ENCODE results near the gene SNTB2. TPM values are rescaled to one million over a fixed set of nuclear protein-coding genes. Genes with fewer than 3 reads are reported as not detected.

The SNTB2 gene
- total RNA-seq, 1 donor from 2014 or later = 44.6 TPM

DNA sequence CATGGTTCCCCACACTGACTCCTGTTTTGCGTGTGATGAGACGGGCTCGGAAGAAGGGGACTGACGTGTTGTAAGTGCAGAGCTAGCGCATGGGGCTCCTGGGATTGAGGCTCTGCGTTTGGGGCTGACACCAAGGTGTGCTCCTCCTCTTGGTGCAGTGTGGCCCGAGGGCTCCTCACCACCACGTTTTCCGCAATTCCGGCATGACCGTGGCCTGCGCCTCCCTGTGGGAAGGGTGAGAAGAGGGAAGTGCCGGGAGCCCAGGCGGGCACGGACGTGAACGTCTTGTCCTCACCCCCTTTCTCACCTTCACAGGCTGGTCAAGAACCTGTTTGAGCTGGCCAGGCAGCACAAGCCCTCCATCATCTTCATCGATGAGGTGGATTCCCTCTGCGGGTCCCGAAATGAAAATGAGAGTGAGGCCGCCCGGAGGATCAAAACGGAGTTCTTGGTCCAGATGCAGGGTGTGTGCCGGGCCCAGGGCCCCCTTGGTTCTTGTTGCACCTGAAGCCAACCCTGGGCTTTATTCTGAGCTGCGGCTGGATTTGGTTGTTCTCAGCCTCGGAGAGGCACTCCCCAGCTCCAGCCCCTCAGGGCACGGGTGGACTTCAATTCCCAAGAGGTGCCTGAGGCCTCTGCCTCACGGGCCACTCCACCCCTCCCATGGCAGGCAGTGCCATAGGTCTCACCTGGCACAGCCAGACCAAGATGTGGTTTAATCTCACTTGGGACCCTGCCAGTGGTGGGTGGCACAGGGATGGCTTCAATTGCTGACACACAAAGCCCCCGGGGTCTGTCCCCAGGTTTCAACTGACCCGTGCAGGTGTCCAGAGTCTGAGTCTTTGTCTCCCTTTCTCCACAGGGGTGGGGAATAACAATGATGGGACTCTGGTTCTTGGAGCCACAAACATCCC lies 133.1 kb downstream of the SNTB2 start:
- Histone ChIP-seq H3K4me1 (peaks cover 5% of the 10 kb centered on the region), H3K36me3 (peaks cover 100% of the 10 kb centered on the region), H3K27me3 (no peaks in the 10 kb centered on the region), H3K27ac (no peak overlapping the region), H3K9me3 (no peaks in the 10 kb centered on the region), H3K4me3 (no peak overlapping the region)
- TF ChIP-seq, protein P1, sequence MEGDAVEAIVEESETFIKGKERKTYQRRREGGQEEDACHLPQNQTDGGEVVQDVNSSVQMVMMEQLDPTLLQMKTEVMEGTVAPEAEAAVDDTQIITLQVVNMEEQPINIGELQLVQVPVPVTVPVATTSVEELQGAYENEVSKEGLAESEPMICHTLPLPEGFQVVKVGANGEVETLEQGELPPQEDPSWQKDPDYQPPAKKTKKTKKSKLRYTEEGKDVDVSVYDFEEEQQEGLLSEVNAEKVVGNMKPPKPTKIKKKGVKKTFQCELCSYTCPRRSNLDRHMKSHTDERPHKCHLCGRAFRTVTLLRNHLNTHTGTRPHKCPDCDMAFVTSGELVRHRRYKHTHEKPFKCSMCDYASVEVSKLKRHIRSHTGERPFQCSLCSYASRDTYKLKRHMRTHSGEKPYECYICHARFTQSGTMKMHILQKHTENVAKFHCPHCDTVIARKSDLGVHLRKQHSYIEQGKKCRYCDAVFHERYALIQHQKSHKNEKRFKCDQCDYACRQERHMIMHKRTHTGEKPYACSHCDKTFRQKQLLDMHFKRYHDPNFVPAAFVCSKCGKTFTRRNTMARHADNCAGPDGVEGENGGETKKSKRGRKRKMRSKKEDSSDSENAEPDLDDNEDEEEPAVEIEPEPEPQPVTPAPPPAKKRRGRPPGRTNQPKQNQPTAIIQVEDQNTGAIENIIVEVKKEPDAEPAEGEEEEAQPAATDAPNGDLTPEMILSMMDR (IDR thresholded peaks at IDR 0.05) = no peak
- peak; percentile 53 for DNase-seq
- intact Hi-C loops (cut with DNase I) = no loop called here
- no peak for ATAC-seq

DNA sequence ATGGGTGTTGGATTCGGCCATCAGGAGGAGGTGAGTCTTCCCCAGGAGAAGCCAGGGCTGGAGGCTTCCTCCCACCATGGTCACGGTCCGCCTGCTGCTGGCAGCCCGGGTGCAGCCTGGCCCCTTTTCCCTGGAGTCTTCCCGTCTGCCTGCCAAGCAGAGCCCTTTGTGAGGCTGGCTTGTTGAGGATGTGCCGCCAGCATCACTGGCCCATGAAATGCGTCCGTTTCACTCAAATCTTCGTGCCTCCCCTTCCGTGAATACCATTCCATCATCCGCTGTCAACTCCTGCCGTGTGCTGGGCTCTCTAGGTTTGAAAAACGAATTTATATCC lies 133.7 kb downstream of the SNTB2 start:
- intact Hi-C loops (cut with DNase I) = no loop called here
- H3K4me1 ChIP-seq = peaks cover 5% of the 10 kb centered on the region
- H3K27ac ChIP-seq = no peak overlapping the region
- ATAC-seq = no peak
- no peak overlapping the region for H3K4me3 ChIP-seq
- TF ChIP-seq, protein P1 (IDR thresholded peaks at IDR 0.05) = no peak
- H3K9me3 ChIP-seq = no peaks in the 10 kb centered on the region
- H3K27me3 ChIP-seq = no peaks in the 10 kb centered on the region
- H3K36me3 ChIP-seq = peaks cover 97% of the 10 kb centered on the region
- no peak for DNase-seq

DNA sequence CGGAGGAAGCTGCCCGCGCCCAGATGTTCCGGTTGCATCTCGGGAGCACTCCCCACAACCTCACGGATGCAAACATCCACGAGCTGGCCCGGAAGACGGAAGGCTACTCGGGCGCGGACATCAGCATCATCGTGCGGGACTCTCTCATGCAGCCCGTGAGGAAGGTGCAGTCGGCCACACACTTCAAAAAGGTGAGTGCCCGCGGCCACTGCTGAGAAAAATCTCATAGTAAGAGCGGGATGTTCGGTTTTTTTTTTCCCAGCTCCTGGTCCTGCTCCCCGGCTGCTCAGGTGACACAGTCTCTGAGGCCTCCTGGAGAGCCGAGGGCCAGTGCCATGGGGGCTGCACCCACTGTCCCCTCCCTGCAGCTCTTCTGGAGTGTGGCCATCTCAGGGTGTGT lies 134.1 kb downstream of the SNTB2 start:
- no peaks in the 10 kb centered on the region for H3K9me3 ChIP-seq
- H3K27me3 ChIP-seq = no peaks in the 10 kb centered on the region
- no peak overlapping the region for H3K4me3 ChIP-seq
- intact Hi-C loops (cut with DNase I) = no loop called here
- H3K36me3 ChIP-seq = peaks cover 97% of the 10 kb centered on the region
- ATAC-seq (no peak), DNase-seq (no peak)
- no peak overlapping the region for H3K27ac ChIP-seq
- TF ChIP-seq, protein P1 (IDR thresholded peaks at IDR 0.05) = no peak
- peaks cover 5% of the 10 kb centered on the region for H3K4me1 ChIP-seq

DNA sequence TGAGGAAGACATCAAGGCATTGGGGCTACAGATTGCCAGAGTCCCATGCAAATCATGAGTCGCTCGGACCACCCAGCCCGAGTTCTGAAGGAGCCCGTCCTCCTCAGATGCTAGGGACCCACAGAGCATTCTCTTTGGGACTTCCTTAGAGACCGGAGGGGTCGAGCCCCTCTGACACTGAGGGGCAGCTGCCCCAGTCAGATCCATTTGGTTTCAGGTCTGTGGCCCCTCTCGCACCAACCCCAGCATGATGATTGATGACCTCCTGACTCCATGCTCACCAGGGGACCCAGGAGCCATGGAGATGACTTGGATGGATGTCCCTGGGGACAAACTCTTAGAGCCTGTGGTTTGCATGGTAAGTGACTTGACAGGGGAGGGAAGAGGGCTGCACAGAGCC lies 135.4 kb downstream of the SNTB2 start:
- intact Hi-C loops (cut with DNase I) = no loop called here
- H3K4me3 ChIP-seq = no peak overlapping the region
- peaks cover 14% of the 10 kb centered on the region for H3K4me1 ChIP-seq
- TF ChIP-seq, protein P1 (IDR thresholded peaks at IDR 0.05) = no peak
- no peak overlapping the region for H3K27ac ChIP-seq
- peaks cover 97% of the 10 kb centered on the region for H3K36me3 ChIP-seq
- no peaks in the 10 kb centered on the region for H3K27me3 ChIP-seq
- no peaks in the 10 kb centered on the region for H3K9me3 ChIP-seq
- DNase-seq (no peak), ATAC-seq (no peak)

DNA sequence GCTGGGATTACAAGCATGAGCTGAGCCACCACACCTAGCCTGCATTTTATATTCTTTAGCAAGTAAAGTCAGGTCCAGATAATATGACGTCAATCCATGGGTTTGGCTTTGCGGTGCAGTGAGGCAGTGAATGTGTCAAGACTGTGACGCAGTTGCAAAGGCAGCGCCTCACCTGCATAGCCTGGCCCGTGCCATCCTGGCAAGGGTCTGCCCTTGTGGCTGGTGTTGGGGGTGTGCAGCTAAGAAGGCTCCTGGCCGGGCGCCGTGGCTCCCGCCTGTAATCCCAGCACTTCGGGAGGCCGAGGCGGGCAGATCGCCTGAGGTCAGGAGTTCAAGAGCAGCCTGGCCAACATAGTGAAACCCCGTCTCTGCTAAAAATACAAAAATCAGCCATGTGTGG lies 136.5 kb downstream of the SNTB2 start:
- no peak overlapping the region for H3K4me3 ChIP-seq
- H3K4me1 ChIP-seq = peaks cover 21% of the 10 kb centered on the region
- no peaks in the 10 kb centered on the region for H3K27me3 ChIP-seq
- no peak for DNase-seq
- intact Hi-C loops (cut with DNase I) = no loop called here
- H3K36me3 ChIP-seq = peaks cover 94% of the 10 kb centered on the region
- no peaks in the 10 kb centered on the region for H3K9me3 ChIP-seq
- ATAC-seq = no peak
- no peak overlapping the region for H3K27ac ChIP-seq
- TF ChIP-seq, protein P1 (IDR thresholded peaks at IDR 0.05) = no peak

All from upper lobe of right lung (tissue), 1 donor.